MM.1S (cell line): Measurements from ENCODE around the gene TRAF3.

Experiments
- CTCF ChIP-seq: fragments of 300-600 bp; sonication (generic); IDR thresholded peaks from 2 replicates; pipeline ENCODE4 v1.5.1; 2016; ENCODE audit warnings: antibody characterized with exemption, low read length, mixed read lengths
- EZH2 ChIP-seq: fragments of 300-600 bp; sonication (generic); optimal IDR thresholded peaks from 2 replicates; pipeline ENCODE3; 2017; ENCODE audit warnings: low read depth, mild to moderate bottlenecking, antibody characterized with exemption, low read length, mixed read lengths
- EZH2phosphoT487 ChIP-seq: fragments of 300-600 bp; sonication (generic); IDR thresholded peaks from 2 replicates; pipeline ENCODE4 v1.6.1; 2018; ENCODE audit warnings: antibody characterized with exemption, low read length

GRCh38 chr14:102868956-102869547, 91.8 kb downstream of the TRAF3 start:
- TF ChIP-seq CTCF, result no peak
- TF ChIP-seq EZH2phosphoT487, result no peak
- no peak for TF ChIP-seq EZH2
